HG03280 (cell line): Measurements from ENCODE around the gene IGFBPL1.
"Not testable (repeated sequence)": the region's sequence is repeated elsewhere in the genome, so short reads cannot be mapped to it uniquely, and the experiment has no call there.

Source experiments
- ATAC-seq: cut with Tn5 transposase; IDR thresholded peaks from one replicate; pipeline ENCODE4 v1.9.1; 2021; ENCODE audit warnings: mild to moderate bottlenecking, moderate library complexity; ENCODE audit not compliant: unreplicated experiment

The IGFBPL1 gene

GRCh38 chr9:38380872-38381534 lies 43.3 kb downstream of the IGFBPL1 start:
- ATAC-seq = no peak

GRCh38 chr9:38380230-38380871 lies 43.9 kb downstream of the IGFBPL1 start:
- ATAC-seq = no peak

- not testable (repeated sequence) for ATAC-seq
Measured at GRCh38 chr9:38377336-38378083, 46.7 kb downstream of the IGFBPL1 start.

- ATAC-seq = no peak
Measured at GRCh38 chr9:38376021-38376670, 48.1 kb downstream of the IGFBPL1 start.

GRCh38 chr9:38375572-38375963 lies 48.7 kb downstream of the IGFBPL1 start:
- no peak for ATAC-seq

GRCh38 chr9:38374847-38375571 lies 49.2 kb downstream of the IGFBPL1 start:
- no peak for ATAC-seq

GRCh38 chr9:38373679-38374078 lies 50.6 kb downstream of the IGFBPL1 start:
- ATAC-seq = no peak

GRCh38 chr9:38372762-38373619 lies 51.3 kb downstream of the IGFBPL1 start:
- ATAC-seq = no peak

- no peak for ATAC-seq
Measured at GRCh38 chr9:38371495-38371894, 52.8 kb downstream of the IGFBPL1 start.

- ATAC-seq = no peak
Measured at GRCh38 chr9:38370176-38370575, 54.1 kb downstream of the IGFBPL1 start.

- ATAC-seq = no peak
Measured at GRCh38 chr9:38368731-38369130, 55.5 kb downstream of the IGFBPL1 start.

GRCh38 chr9:38367898-38368297 lies 56.4 kb downstream of the IGFBPL1 start:
- no peak for ATAC-seq

- ATAC-seq = no peak
Measured at GRCh38 chr9:38363589-38363925, 60.7 kb downstream of the IGFBPL1 start.

- ATAC-seq = no peak
Measured at GRCh38 chr9:38362852-38363588, 61.2 kb downstream of the IGFBPL1 start.

- ATAC-seq = no peak
Measured at GRCh38 chr9:38361473-38361850, 62.8 kb downstream of the IGFBPL1 start.

- ATAC-seq = no peak
Measured at GRCh38 chr9:38360839-38361472, 63.3 kb downstream of the IGFBPL1 start.

- ATAC-seq = no peak
Measured at GRCh38 chr9:38359689-38360385, 64.4 kb downstream of the IGFBPL1 start.

- no peak for ATAC-seq
Measured at GRCh38 chr9:38359297-38359653, 65.0 kb downstream of the IGFBPL1 start.
